ENCODE results near the gene ALDH16A1. TPM values are rescaled to one million over a fixed set of nuclear protein-coding genes. Genes with fewer than 3 reads are reported as not detected.
"Not testable (repeated sequence)": the region's sequence is repeated elsewhere in the genome, so short reads cannot be mapped to it uniquely, and the experiment has no call there.

Gene ALDH16A1
- polyA plus RNA-seq, 3 donors = 14.5 to 15.0 (median 14.8) TPM

GRCh38 chr19:49461130-49461529 is 8.1 kb downstream of the ALDH16A1 start:
- DNase-seq (ENCODE audit: low read depth in 3 of 3, low spot score in 2 of 3) = not testable (repeated sequence)

- no peak for DNase-seq (ENCODE audit: low read depth in 3 of 3, low spot score in 2 of 3)
These were observed 8.6 kb downstream of the ALDH16A1 start for GRCh38 chr19:49461656-49462055.

- no peak for DNase-seq (ENCODE audit: low read depth in 3 of 3, low spot score in 2 of 3)
These were observed 9.5 kb downstream of the ALDH16A1 start for GRCh38 chr19:49462492-49462891.

GRCh38 chr19:49463960-49464740 is 11.1 kb downstream of the ALDH16A1 start:
- no peak for DNase-seq (ENCODE audit: low read depth in 3 of 3, low spot score in 2 of 3)

GRCh38 chr19:49465371-49465770 is 12.3 kb downstream of the ALDH16A1 start:
- no peak for DNase-seq (ENCODE audit: low read depth in 3 of 3, low spot score in 2 of 3)

GRCh38 chr19:49468199-49468598 is 15.2 kb downstream of the ALDH16A1 start:
- no peak for DNase-seq (ENCODE audit: low read depth in 3 of 3, low spot score in 2 of 3)

GRCh38 chr19:49468746-49469447 is 15.9 kb downstream of the ALDH16A1 start:
- no peak for DNase-seq (ENCODE audit: low read depth in 3 of 3, low spot score in 2 of 3)

GRCh38 chr19:49469828-49470614 is 17.0 kb downstream of the ALDH16A1 start:
- DNase-seq (ENCODE audit: low read depth in 3 of 3, low spot score in 2 of 3) = no peak

- no peak for DNase-seq (ENCODE audit: low read depth in 3 of 3, low spot score in 2 of 3)
These were observed 17.6 kb downstream of the ALDH16A1 start for GRCh38 chr19:49470615-49470978.

- no peak for DNase-seq (ENCODE audit: low read depth in 3 of 3, low spot score in 2 of 3)
These were observed 19.9 kb downstream of the ALDH16A1 start for GRCh38 chr19:49472936-49473335.

GRCh38 chr19:49473501-49473867 is 20.5 kb downstream of the ALDH16A1 start:
- DNase-seq (ENCODE audit: low read depth in 3 of 3, low spot score in 2 of 3) = not testable (repeated sequence)

GRCh38 chr19:49473868-49474541 is 21.0 kb downstream of the ALDH16A1 start, which contains the start of gene FLT3LG:
TSS of gene FLT3LG (plus strand) at chr19:49474215. CDS start at chr19:49474640, 425 bp downstream.
- no peak for DNase-seq (ENCODE audit: low read depth in 3 of 3, low spot score in 2 of 3)

GRCh38 chr19:49474542-49474924 is 21.5 kb downstream of the ALDH16A1 start:
- DNase-seq (ENCODE audit: low read depth in 3 of 3, low spot score in 2 of 3) = no peak

- DNase-seq (ENCODE audit: low read depth in 3 of 3, low spot score in 2 of 3) = no peak
These were observed 22.3 kb downstream of the ALDH16A1 start for GRCh38 chr19:49475191-49475917.

GRCh38 chr19:49475995-49476880 is 23.2 kb downstream of the ALDH16A1 start:
- no peak for DNase-seq (ENCODE audit: low read depth in 3 of 3, low spot score in 2 of 3)

- DNase-seq (ENCODE audit: low read depth in 3 of 3, low spot score in 2 of 3) = no peak
These were observed 27.1 kb downstream of the ALDH16A1 start for GRCh38 chr19:49479975-49480628.

GRCh38 chr19:49481020-49481683 is 28.1 kb downstream of the ALDH16A1 start:
- DNase-seq (ENCODE audit: low read depth in 3 of 3, low spot score in 2 of 3) = no peak

- no peak for DNase-seq (ENCODE audit: low read depth in 3 of 3, low spot score in 2 of 3)
These were observed 33.2 kb downstream of the ALDH16A1 start for GRCh38 chr19:49486232-49486631.

Measured in right renal cortex interstitium (tissue), 3 donors.